Occipital lobe (tissue), 2 donors: ENCODE measurements around the gene FXYD3. TPM values are rescaled to one million over a fixed set of nuclear protein-coding genes. Genes with fewer than 3 reads are reported as not detected.
"Not testable (repeated sequence)": the region's sequence is repeated elsewhere in the genome, so short reads cannot be mapped to it uniquely, and the experiment has no call there.

Source experiments
- DNase-seq: peaks from one replicate; lab custom pipeline; 2025; lab: John Stamatoyannopoulos, UW
- total RNA-seq: library from RNA; depleted of rRNA; stranded (reverse); fragments of >200 nt; gene quantifications from one replicate; pipeline ENCODE4 v1.2.3, GENCODE V29; 2014

FXYD3 gene
- total RNA-seq, 1 donor from 2014 or later, result not detected

GRCh38 chr19:35124098-35125060 is 8.8 kb downstream of the FXYD3 start:
- DNase-seq, result peak; percentile 93

- no peak for DNase-seq
These were observed 9.7 kb downstream of the FXYD3 start for GRCh38 chr19:35125270-35125717.

GRCh38 chr19:35125749-35126623 is 10.4 kb downstream of the FXYD3 start:
- DNase-seq, result no peak

GRCh38 chr19:35126624-35126959 is 11.0 kb downstream of the FXYD3 start:
- peak; percentile 53 for DNase-seq

GRCh38 chr19:35127871-35128270 is 12.2 kb downstream of the FXYD3 start:
- DNase-seq, result no peak

- no peak for DNase-seq
These were observed 12.9 kb downstream of the FXYD3 start for GRCh38 chr19:35128398-35129057.

GRCh38 chr19:35129724-35130274 is 14.2 kb downstream of the FXYD3 start:
- not testable (repeated sequence) for DNase-seq

- DNase-seq, result no peak
These were observed 15.4 kb downstream of the FXYD3 start for GRCh38 chr19:35130761-35131720.

- DNase-seq, result no peak
These were observed 16.6 kb downstream of the FXYD3 start for GRCh38 chr19:35132254-35132653.

GRCh38 chr19:35133826-35134225 is 18.2 kb downstream of the FXYD3 start:
- no peak for DNase-seq

GRCh38 chr19:35134601-35135242 is 19.1 kb downstream of the FXYD3 start, which contains the start of gene LGI4:
LGI4 (minus strand) TSS chr19:35135059; CDS start chr19:35134680, 379 bp downstream.
- no peak for DNase-seq

GRCh38 chr19:35135389-35135909 is 19.8 kb downstream of the FXYD3 start:
- DNase-seq, result peak; percentile 59

- no peak for DNase-seq
These were observed 20.6 kb downstream of the FXYD3 start for GRCh38 chr19:35136231-35136630.

GRCh38 chr19:35136977-35137702 is 21.5 kb downstream of the FXYD3 start:
- DNase-seq, result no peak

- no peak for DNase-seq
These were observed 22.8 kb downstream of the FXYD3 start, which contains the start of gene FXYD1 for GRCh38 chr19:35138305-35138892. FXYD1 (plus strand) TSS chr19:35138824; CDS start chr19:35140080, 1,256 bp downstream.

GRCh38 chr19:35140207-35140961 is 24.8 kb downstream of the FXYD3 start:
- no peak for DNase-seq
